H9 (cell line): ENCODE measurements around the gene NTSR1. TPM values are rescaled to one million over a fixed set of nuclear protein-coding genes. Genes with fewer than 3 reads are reported as not detected.

ENCODE experiments used
- DNase-seq: peaks from one replicate; pipeline ENCODE4 v3.0.0-alpha.2; 2017
- H2AFZ ChIP-seq: one replicate; pipeline ENCODE4 v1.6.1; 2013; ENCODE audit warnings: mild to moderate bottlenecking, low read length, control low read depth, moderate library complexity
- H2AK5ac ChIP-seq: 2 replicates; pipeline ENCODE4 v1.6.1; 2013; ENCODE audit warnings: low read length, control low read depth, mixed read lengths; ENCODE audit not compliant: insufficient read length
- H2BK120ac ChIP-seq: one replicate; pipeline ENCODE4 v1.6.1; 2013; ENCODE audit warnings: low read depth, mild to moderate bottlenecking, low read length, control low read depth, inconsistent platforms; ENCODE audit not compliant: poor library complexity, severe bottlenecking
- H2BK12ac ChIP-seq: 2 replicates; pipeline ENCODE4 v1.6.1; 2013; ENCODE audit warnings: low read length, control low read depth, mixed read lengths, low read depth; ENCODE audit not compliant: insufficient read length
- H2BK15ac ChIP-seq: 2 replicates; pipeline ENCODE4 v1.6.1; 2013; ENCODE audit warnings: low read depth, low read length, control low read depth
- H2BK20ac ChIP-seq: one replicate; pipeline ENCODE4 v1.6.1; 2013; ENCODE audit warnings: low read depth, mild to moderate bottlenecking, low read length, control low read depth, inconsistent platforms; ENCODE audit not compliant: poor library complexity, severe bottlenecking
- H2BK5ac ChIP-seq: 2 replicates; pipeline ENCODE4 v1.6.1; 2013; ENCODE audit warnings: low read length, control low read depth, mixed read lengths; ENCODE audit not compliant: insufficient read length
- H3K14ac ChIP-seq: 2 replicates; pipeline ENCODE4 v1.6.1; 2013; ENCODE audit warnings: low read length, control low read depth; ENCODE audit not compliant: insufficient read depth
- H3K18ac ChIP-seq: 2 replicates; pipeline ENCODE4 v1.6.1; 2013; ENCODE audit warnings: low read depth, mild to moderate bottlenecking, mixed read lengths, low read length, control low read depth; ENCODE audit not compliant: insufficient read length
- H3K23ac ChIP-seq: 2 replicates; pipeline ENCODE4 v1.6.1; 2013; ENCODE audit warnings: low read length, control low read depth, mixed read lengths, low read depth; ENCODE audit not compliant: insufficient read length
- H3K23me2 ChIP-seq: 2 replicates; pipeline ENCODE4 v1.6.1; 2013; ENCODE audit warnings: low read depth, mild to moderate bottlenecking, mixed read lengths, low read length, control low read depth; ENCODE audit not compliant: insufficient read length, poor library complexity, severe bottlenecking
- H3K27ac ChIP-seq: 2 replicates; pipeline ENCODE4 v1.5.1; 2013; ENCODE audit warnings: low read length, control low read depth, mixed read lengths, low read depth; ENCODE audit not compliant: insufficient read length
- H3K27me3 ChIP-seq: 2 replicates; pipeline ENCODE4 v1.6.1; 2013; ENCODE audit warnings: low read length, control low read depth, inconsistent platforms; ENCODE audit not compliant: insufficient read depth
- H3K4ac ChIP-seq: 2 replicates; pipeline ENCODE4 v1.6.1; 2013; ENCODE audit warnings: low read depth, mild to moderate bottlenecking, control low read depth, inconsistent platforms, low read length, moderate library complexity
- H3K4me1 ChIP-seq: 2 replicates; pipeline ENCODE4 v1.6.1; 2013; ENCODE audit warnings: low read length, control low read depth, inconsistent platforms; ENCODE audit not compliant: insufficient read depth
- H3K4me2 ChIP-seq: 2 replicates; pipeline ENCODE4 v1.6.1; 2013; ENCODE audit warnings: low read length, control low read depth, mixed read lengths; ENCODE audit not compliant: insufficient read length, insufficient read depth
- H3K56ac ChIP-seq: 2 replicates; pipeline ENCODE4 v1.6.1; 2013; ENCODE audit warnings: low read depth, mild to moderate bottlenecking, mixed read lengths, low read length, control low read depth; ENCODE audit not compliant: insufficient read length
- H3K79me1 ChIP-seq: 2 replicates; pipeline ENCODE4 v1.6.1; 2013; ENCODE audit warnings: low read depth, mild to moderate bottlenecking, moderate library complexity, low read length, control low read depth, inconsistent platforms; ENCODE audit not compliant: insufficient read depth, poor library complexity, severe bottlenecking
- H3K79me2 ChIP-seq: 2 replicates; pipeline ENCODE4 v1.6.1; 2013; ENCODE audit warnings: low read length, control low read depth, inconsistent platforms; ENCODE audit not compliant: insufficient read depth
- H3K9ac ChIP-seq: 2 replicates; pipeline ENCODE4 v1.6.1; 2013; ENCODE audit warnings: low read length, control low read depth, mixed read lengths; ENCODE audit not compliant: insufficient read length; ENCODE audit errors: extremely low read depth
- H3K9me3 ChIP-seq: one replicate; pipeline ENCODE4 v1.6.1; 2013; ENCODE audit warnings: low read depth, low read length, inconsistent platforms; ENCODE audit not compliant: control insufficient read depth
- H3T11ph ChIP-seq: one replicate; pipeline ENCODE4 v1.6.1; 2013; ENCODE audit warnings: mild to moderate bottlenecking, low read length, control low read depth, inconsistent platforms
- H4K20me1 ChIP-seq: one replicate; pipeline ENCODE4 v1.6.1; 2013; ENCODE audit not compliant: control insufficient read depth, insufficient read length, insufficient read depth
- H4K5ac ChIP-seq: 2 replicates; pipeline ENCODE4 v1.6.1; 2013; ENCODE audit warnings: low read depth, mild to moderate bottlenecking, mixed read lengths, low read length, control low read depth; ENCODE audit not compliant: insufficient read length
- H4K8ac ChIP-seq: replicated peaks from 2 replicates; pipeline ENCODE4 v1.6.1; 2013; ENCODE audit warnings: low read length, control low read depth, mixed read lengths, low read depth; ENCODE audit not compliant: insufficient read length
- H4K91ac ChIP-seq: 2 replicates; pipeline ENCODE4 v1.6.1; 2013; ENCODE audit warnings: low read depth, mild to moderate bottlenecking, moderate library complexity, mixed read lengths, low read length, control low read depth; ENCODE audit not compliant: insufficient read length
- H3K27ac Mint-ChIP-seq, 3 experiments: 2 replicates in 2 of 3; 3 replicates in 1 of 3; pipeline ENCODE4 v1.8.0; 2020 to 2021; ENCODE audit warnings: mixed read lengths in 3 of 3, mild to moderate bottlenecking in 1 of 3, moderate library complexity in 1 of 3
- H3K27me3 Mint-ChIP-seq: 2 replicates; pipeline ENCODE4 v1.8.0; 2021; ENCODE audit warnings: low read depth, mild to moderate bottlenecking, moderate library complexity, mixed read lengths
- H3K36me3 Mint-ChIP-seq, 3 experiments: 2 replicates in 2 of 3; 3 replicates in 1 of 3; pipeline ENCODE4 v1.8.0; 2020 to 2021; ENCODE audit warnings: low read depth in 3 of 3, mixed read lengths in 3 of 3; ENCODE audit not compliant: insufficient read depth in 1 of 3
- H3K4me1 Mint-ChIP-seq, 2 experiments: 2 replicates each; pipeline ENCODE4 v1.8.0; 2020; ENCODE audit warnings: mixed read lengths in 2 of 2
- H3K4me3 Mint-ChIP-seq, 2 experiments: 2 replicates in 1 of 2; 3 replicates in 1 of 2; pipeline ENCODE4 v1.8.0; 2020 to 2021; ENCODE audit warnings: mild to moderate bottlenecking in 2 of 2, mixed read lengths in 2 of 2, moderate library complexity in 1 of 2
- H3K9me3 Mint-ChIP-seq, 2 experiments: 2 replicates in 1 of 2; 3 replicates in 1 of 2; pipeline ENCODE4 v1.8.0; 2020; ENCODE audit warnings: mild to moderate bottlenecking in 2 of 2, mixed read lengths in 2 of 2, moderate library complexity in 1 of 2
- WGBS: extraction: QIAGEN DNeasy Blood & Tissue Kit; methylation state at CpG from one replicate; pipeline ENCODE4 v1.1.7; 2013; ENCODE audit warnings: missing lambda C conversion rate, low lambda C conversion rate, mixed read lengths; ENCODE audit not compliant: insufficient read length; ENCODE audit errors: extremely low coverage; 5-methylcytosine and 5-hydroxymethylcytosine counted together
- total RNA-seq: library from RNA; stranded (reverse); gene quantifications from 2 replicates; pipeline ENCODE4 v1.2.1, GENCODE V29; 2021
- TF ChIP-seq, protein P1 (sequence below): fragments of 200-600 bp; sonication (generic); conservative IDR thresholded peaks from 3 replicates; pipeline ENCODE4 v1.8.0; 2021; ENCODE audit warnings: antibody characterized with exemption, mild to moderate bottlenecking

The NTSR1 gene
- total RNA-seq, 1 experiment from 2014 or later: 0.11 TPM

DNA sequence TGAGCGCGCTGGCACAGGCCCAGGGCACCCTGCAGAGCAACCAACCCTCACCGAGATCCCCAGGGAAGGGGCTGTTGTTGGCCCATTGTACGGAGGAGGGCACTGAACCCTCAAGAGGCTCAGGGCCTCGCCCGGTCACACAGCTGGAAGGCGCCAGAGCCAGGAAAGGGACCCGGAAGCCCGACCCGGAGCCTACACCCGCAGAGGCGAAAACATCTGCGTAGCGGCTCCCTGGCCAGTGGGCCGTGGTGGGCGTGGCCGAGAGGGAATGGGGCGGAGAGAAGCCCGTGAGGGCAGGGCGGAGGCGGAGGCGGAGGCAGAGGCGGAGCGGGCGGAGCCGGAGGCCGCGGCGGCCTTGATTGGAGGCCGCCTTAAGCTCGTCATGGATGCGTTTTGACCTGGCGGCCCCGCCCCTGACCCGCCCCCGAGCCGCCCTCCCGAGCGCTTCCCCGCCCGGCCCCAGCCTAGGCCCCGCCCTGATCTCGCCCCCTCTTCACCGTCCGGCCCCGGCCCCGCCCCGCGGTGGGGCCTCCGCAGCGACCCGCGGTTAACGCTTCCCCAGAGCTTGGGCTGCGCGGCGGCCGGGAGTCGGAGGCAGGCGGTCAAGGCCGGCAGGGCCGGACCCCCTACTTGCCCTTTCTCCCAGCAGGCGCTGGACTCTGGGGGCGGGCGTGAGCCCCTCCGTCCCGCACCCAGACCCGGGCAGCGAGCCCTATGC lies 85.5 kb downstream of the NTSR1 start:
- H2BK5ac ChIP-seq: no peak overlapping the region
- H2AK5ac ChIP-seq: no peak overlapping the region
- H4K20me1 ChIP-seq: no peaks in the 10 kb centered on the region
- Mint-ChIP-seq H3K4me1 (peaks cover 13 to 22% of the 10 kb centered on the region in 2 experiments), H3K27me3 (peaks cover 29% of the 10 kb centered on the region), H3K27ac (no peak overlapping the region; a peak in 1 of 7 replicates), H3K9me3 (no peaks in the 10 kb centered on the region; a peak in 1 of 5 replicates), H3K4me3 (peak overlapping the region; percentile 55 to 79), H3K36me3 (peaks cover 10 to 17% (median 14%) of the 10 kb centered on the region in 3 experiments)
- H2BK15ac ChIP-seq: no peak overlapping the region
- H2BK120ac ChIP-seq: no peak overlapping the region
- H3K9me3 ChIP-seq: no peaks in the 10 kb centered on the region
- H3K4me2 ChIP-seq: peak overlapping the region; percentile 62
- H3K23me2 ChIP-seq: peaks cover 4% of the 10 kb centered on the region
- no peak overlapping the region for H3K4ac ChIP-seq
- H3K23ac ChIP-seq: no peak overlapping the region
- H2AFZ ChIP-seq: no peak overlapping the region
- no peaks in the 10 kb centered on the region for H3K79me2 ChIP-seq
- H3K27me3 ChIP-seq: no peaks in the 10 kb centered on the region
- H3K56ac ChIP-seq: no peak overlapping the region
- no peak overlapping the region for H4K5ac ChIP-seq
- H4K8ac ChIP-seq: no peak overlapping the region
- H3K14ac ChIP-seq: no peak overlapping the region
- no peaks in the 10 kb centered on the region for H3K4me1 ChIP-seq
- H2BK20ac ChIP-seq: no peak overlapping the region
- DNase-seq: peak; percentile 96
- H3K27ac ChIP-seq: no peak overlapping the region
- no peak overlapping the region for H3K18ac ChIP-seq
- TF ChIP-seq, protein P1, sequence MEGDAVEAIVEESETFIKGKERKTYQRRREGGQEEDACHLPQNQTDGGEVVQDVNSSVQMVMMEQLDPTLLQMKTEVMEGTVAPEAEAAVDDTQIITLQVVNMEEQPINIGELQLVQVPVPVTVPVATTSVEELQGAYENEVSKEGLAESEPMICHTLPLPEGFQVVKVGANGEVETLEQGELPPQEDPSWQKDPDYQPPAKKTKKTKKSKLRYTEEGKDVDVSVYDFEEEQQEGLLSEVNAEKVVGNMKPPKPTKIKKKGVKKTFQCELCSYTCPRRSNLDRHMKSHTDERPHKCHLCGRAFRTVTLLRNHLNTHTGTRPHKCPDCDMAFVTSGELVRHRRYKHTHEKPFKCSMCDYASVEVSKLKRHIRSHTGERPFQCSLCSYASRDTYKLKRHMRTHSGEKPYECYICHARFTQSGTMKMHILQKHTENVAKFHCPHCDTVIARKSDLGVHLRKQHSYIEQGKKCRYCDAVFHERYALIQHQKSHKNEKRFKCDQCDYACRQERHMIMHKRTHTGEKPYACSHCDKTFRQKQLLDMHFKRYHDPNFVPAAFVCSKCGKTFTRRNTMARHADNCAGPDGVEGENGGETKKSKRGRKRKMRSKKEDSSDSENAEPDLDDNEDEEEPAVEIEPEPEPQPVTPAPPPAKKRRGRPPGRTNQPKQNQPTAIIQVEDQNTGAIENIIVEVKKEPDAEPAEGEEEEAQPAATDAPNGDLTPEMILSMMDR: no peak
- no peak overlapping the region for H3T11ph ChIP-seq
- H4K91ac ChIP-seq: no peak overlapping the region
- no peak overlapping the region for H2BK12ac ChIP-seq
- no peak overlapping the region for H3K9ac ChIP-seq
- no peaks in the 10 kb centered on the region for H3K79me1 ChIP-seq
- no CpG with 5 or more reads among the region's 69 CpGs for WGBS
